Activated T-cell treated with anti-CD3 and anti-CD28 coated beads for 4 hours (primary cell): Measurements from ENCODE around the gene HERC2.

ENCODE experiments used
- DNase-seq: peaks from one replicate; pipeline ENCODE4 v3.0.0-alpha.2; 2020

The HERC2 gene

DNA sequence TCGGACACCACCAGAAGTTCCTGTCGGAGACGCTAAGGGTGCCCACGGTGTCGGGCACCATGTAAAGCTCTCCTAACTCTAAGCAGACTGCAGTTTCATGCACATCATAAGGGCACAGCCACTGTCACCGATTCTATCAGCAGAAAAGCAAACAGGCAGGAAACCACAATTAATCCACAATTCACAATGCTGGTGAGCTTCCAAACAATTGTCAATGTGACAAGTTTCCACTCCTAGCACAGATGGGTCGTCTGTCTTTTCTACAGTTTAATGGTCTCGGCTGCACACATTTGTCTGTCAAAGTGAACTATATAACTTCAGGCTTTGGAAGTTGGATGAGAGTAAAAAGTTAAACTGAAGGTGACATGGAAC is 214.1 kb downstream of the HERC2 start:
- DNase-seq: no peak

DNA sequence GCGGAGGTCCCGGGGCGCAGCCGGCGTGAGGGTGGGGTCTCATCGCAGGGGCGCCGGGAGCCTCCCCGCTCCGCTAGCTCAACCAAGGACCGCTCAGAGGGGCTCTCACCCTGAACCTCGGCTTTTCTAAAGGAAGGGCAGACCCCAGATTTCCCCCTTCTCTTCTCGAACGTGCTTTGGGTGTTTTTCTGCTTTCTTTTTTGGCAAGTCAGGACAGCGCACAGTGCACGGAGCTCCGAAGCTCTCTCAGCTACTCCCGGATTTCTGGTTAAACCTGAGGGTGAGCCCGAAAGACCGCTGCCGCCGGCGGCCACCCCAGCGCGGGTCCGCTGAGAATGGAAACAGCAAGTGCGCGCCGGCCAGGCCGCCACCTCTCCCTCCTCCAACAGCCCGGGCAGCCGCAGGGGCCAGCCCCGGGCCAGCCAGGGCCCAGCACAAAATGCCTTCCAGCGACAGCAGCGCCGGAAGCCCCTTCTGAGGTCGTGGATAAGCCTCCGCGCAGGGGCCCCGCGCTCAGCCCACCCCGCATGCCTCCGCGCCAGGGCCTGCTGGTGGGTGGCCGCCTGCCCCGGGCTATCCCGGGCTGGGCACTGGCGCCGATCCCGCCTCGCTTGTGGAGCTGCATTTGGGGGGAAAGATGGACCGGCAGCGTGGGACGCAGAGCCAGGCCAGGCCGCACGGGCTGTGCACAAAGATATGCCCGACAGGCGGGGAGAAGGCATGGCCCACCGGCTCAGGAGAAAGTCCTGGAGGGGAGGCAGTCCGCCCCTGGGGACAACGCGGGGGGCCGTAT is 214.7 kb downstream of the HERC2 start:
- DNase-seq: no peak

DNA sequence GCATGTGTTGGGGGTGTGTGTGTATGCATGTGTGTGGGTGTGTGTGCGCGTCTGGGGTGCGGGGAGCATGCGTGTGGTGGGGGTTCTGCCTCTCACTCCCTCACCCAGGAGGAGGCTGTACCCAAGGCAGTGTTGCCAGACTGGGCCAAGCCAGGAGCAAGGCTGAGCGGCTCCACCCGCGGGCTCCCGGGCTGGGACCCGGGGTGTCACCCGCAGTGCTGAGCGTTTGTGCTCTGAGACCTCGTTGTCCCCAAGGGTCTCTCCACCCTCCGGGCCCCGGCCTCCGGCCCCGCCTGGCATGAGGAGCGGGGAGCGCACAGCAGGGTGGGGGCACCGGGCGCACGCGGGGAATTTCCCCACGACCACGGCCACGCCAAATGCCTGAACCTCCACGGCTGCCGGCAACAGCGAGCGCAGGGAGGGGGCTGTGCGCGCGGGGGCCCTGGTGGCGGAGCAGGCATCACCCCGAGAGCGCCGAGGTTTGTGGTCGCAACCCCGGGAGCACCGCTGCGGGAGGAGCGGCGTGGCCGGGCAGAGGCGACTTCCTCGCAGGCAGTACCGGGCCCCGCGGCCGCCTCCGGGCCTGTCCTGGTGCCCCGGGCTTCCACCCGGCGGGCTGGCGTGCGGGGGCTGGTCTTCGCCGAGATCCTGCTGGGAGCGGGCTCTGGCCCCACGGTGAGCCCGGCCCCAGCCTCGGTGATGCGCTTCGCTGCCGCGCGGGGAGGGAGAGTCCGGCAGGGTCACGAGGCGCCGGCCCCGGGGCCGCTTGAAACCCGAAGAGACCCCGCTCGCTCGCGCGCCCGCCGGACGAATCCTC is 215.5 kb downstream of the HERC2 start:
- DNase-seq: peak; percentile 7

DNA sequence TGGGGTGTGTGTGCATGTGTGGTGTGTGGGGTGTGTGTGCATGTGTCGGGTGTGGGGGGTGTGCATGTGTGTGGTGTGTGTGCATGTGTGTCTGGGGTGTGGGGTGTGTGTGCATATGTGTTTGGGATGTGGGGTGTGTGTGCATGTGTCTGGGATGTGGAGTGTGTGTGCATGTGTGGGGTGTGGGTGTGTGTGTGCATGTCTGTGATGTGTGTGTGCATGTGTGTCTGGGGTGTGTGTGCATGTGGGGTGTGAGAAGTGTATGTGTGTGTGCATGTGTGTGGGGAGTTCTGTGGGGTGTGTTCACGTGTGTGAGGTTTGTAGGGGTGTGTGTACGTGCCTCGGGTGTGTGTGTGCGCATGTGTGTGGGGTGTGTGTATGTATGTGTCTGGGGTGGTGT is 216.2 kb downstream of the HERC2 start:
- no peak for DNase-seq

DNA sequence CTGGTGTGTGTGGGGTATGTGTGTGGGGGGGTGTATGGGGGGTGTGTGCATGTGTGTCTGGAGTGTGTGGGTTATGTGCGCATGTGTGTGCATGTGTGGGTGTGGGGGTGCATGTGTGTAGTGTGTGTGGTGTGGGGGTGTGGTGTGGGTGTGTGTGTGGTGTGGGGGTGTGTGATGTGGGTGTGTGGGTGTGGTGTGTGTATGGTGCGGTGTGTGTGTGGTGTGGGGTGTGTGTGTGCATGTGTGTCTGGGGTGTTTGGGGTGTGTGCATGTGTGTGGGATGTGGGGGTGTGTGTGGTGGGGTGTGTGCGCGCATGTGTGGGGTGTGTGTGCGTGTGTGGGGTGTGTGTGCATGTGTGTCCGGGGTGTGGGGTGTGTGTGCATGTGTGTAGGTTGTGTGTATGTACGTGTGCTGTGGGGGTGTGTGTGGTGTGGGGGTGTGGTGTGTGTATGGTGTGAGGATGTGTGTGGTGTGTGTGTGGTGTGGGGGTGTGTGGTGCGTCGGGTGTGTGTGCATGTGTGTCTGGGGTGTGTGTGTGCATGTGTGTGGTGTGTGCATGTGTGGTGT is 216.7 kb downstream of the HERC2 start:
- no peak for DNase-seq

DNA sequence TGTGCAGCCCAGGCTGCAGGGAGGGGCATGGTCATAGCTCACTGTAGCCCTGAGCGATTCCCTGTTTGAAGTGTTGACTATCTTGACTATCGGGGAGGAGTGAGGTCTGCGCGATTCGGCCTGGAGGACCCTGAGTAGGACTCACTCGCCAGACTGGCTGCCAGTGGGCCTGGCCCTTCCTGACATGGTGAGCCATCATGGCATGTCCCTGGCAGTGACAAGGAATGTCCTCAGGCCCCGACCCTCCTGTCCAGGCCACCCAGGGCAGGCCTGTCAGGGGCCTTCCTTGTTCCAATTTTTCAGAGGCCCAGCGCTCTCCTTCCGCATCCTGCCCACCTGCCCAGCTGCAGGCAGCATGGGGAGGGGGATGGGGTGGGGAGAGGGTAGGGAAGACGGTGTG is 217.7 kb downstream of the HERC2 start:
- no peak for DNase-seq

DNA sequence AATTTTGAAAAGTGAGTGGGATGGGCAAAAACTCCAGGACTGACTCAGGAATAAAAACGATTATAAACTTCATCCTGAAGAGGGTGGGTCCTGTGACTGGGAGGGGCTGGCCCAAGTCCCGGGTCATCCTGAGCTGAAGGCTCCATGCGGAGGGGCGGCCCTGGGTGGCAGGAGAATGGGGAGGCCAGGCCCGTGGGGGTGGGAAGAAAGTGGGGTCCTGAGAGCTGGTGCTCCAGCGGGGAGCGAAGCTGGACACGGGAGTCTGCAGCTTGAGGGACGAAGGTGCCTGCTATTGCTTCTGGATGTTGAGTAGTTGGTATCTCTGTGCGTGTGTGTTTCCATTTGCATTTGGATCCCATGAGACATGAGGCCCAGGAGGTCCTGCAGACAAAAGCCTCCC is 218.1 kb downstream of the HERC2 start:
- no peak for DNase-seq

DNA sequence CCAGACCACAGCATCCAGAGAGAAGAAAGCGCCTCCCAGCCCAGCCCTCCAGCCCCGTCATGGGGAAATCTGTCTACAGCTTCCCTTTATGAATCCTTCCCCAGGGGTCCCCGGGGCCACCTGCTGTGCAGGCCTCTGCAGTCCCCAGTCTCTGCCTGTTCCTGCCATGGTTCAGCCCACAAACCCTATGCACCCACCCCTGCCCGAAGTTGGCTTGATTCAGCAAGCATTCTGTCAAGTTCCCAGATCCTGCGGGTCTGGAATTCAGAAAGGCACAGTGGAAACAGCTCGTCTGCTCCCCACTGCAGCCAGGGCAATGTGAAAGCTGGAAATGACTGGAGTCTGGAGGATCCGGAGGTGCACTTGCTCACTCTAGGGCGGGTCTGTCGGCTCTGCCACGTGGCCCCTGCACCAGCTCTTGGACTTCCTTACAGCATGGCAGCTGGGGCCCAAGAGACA is 220.0 kb downstream of the HERC2 start:
- DNase-seq: no peak

DNA sequence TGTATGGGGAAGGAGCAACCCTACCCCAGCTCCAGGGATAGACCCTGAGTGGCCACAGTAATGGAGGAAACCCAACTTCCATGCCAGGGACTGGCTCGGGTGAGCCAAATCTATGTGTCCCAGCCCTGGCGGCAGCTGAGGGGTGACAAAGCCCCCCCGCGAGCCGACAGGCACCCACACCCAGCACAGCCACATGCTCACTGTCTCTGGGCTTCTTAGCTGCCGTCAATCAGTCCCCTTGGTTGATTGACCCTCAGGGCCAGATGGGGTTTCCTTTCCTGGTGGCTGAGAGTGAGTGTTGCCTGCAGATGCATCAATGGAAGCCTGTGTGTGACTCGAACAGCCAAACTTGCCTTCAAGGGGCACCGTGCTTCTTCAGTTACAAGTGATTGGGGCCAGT is 220.8 kb downstream of the HERC2 start:
- DNase-seq: no peak

DNA sequence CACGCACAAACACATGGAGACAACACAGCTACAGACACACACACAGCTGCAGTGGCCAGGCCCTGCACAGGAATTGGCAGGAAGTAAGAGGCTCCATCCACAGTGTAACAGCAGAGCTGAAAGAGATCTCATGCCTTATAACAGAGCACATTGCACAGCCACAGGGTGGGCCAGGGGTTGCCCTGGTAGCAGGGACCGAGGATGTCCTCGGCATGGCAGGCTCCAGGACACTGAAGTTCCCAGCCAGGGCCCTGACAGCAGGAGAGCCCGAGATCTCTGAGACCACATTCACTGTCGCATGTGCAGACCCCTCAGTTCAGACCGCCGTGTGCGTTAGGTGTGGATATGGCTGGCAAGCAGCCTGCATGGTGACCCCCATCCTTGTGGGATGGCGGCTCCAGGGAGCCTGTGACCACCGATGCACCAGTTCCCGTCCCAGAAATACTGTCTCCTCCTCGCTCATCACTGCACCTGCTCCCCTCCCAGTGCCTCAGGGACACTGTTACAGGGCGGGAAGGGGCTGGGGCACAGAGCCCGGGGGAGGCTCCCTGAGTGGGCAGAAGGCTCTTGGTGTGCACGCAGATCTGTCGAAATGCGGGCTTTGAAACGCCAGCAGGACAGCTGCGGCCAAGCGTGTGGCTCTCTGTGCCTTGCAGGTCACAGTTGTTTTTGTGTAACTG is 221.3 kb downstream of the HERC2 start:
- DNase-seq: no peak

DNA sequence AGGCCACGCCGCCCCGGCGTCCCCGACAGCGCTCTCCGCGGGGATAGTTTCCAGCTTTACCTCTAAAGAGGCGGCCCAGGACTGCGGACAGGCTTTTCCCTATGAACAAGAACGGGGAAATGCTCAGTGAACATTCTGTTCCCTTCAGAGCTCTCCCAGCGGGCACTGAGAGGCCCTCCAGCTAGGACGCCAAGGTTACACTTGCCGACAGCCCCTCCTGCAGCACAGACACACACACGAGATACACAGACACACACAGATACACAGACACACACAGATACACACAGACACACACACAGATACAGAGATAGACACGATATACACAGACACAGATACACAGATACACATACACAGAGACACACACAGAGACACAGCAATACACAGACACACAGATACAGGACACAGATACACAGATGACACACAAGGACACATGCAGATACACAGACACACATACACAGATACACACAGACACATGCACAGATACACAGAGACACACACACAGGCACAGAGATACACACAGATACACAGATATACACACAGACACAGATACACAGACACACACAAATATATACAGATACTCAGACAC is 222.3 kb downstream of the HERC2 start:
- DNase-seq: no peak

DNA sequence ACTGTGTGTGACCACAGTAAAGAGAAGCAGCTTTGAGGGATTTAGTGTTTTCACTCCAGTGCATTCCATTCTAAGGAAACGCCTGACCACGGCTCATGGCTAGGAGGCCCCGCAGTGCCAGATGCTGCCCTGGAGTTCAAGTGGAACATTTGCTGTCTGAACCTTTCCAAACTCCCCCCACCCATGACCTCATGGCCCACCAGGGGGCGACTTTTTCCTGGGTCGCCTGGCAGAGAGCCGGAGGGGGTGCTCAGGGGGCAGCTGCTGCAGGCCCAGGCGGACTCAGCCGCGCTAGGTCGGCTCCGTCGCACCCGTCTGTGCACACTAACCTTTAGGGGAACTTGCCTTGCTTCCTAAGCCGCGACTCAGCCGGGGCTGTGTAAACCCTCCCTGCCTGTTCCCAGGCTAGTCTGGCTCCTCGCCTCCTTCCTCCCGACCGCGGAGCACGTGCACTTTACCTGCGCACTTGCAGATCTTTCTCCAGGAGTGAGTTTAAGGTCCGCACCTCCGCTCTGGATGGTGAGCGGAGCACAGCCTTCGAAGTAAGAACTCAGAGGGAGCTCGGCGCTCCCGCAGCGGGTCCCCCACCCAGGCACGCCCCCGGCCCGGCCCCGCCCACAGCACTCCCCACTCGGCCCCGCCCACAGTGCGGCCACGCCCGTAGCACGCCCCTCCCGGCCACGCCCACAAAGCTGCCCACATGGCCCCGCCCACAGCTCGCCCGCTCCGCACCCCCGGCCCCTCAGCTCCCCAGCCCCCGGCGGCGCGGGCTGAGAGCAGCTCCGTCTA is 223.0 kb downstream of the HERC2 start, which contains the start of gene OCA2:
Gene OCA2, minus strand, starts transcription at position 550 of the 789 bp plus-strand sequence. CDS start 17,441 bp downstream, outside the sequence.
- DNase-seq: peak; percentile 62

DNA sequence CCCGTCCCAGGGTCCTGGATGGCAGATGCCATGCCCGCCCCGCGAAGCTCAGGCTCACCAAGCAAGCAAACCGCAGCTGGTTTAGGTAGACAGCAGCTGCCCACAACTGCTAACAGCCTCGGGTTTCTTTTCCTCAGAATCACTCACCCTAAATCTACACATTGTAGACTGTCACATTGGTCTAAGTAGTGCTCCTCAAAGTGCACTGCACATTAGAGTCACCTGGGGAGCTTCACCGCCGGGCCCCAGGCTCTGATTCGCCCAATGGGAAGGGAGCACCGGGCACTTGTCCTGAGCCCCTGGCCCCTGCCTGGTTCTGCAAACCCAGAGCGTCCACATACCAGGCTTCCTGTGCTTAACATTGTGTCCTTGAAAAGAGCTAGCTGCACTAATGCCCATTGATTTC is 223.6 kb downstream of the HERC2 start:
- no peak for DNase-seq

DNA sequence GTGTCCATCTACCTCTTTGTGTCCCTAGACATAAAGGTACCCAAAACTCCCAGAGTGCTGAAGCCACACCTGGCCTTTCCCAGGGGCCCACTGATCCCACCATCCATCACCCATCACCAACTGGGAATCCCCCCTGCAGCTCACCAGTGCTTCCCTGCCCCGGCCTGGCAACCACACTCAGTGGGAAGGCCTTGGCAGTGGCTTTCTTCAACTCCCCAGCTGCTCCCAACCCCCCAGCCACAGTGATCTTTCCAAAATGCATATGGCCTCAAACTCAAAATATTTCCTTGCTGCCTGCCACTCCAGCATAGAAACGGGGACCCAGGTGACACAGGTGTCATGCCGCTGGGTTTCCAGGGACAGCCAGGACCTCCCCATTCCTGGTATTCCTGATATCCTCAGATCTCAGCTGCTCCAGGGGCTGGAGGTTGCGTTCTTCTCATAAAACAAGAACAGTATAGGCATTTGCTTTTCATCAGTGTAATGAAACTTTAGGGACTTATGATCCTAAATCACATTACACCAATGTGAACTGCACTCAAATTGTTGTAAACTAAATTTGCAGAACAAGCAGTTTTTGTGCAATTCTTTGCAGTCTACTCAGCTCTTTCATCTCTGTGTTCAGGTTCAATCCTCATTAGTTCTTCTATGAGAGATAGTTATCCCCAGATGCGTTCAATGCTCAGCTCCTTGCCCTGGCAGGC is 224.2 kb downstream of the HERC2 start:
- no peak for DNase-seq

DNA sequence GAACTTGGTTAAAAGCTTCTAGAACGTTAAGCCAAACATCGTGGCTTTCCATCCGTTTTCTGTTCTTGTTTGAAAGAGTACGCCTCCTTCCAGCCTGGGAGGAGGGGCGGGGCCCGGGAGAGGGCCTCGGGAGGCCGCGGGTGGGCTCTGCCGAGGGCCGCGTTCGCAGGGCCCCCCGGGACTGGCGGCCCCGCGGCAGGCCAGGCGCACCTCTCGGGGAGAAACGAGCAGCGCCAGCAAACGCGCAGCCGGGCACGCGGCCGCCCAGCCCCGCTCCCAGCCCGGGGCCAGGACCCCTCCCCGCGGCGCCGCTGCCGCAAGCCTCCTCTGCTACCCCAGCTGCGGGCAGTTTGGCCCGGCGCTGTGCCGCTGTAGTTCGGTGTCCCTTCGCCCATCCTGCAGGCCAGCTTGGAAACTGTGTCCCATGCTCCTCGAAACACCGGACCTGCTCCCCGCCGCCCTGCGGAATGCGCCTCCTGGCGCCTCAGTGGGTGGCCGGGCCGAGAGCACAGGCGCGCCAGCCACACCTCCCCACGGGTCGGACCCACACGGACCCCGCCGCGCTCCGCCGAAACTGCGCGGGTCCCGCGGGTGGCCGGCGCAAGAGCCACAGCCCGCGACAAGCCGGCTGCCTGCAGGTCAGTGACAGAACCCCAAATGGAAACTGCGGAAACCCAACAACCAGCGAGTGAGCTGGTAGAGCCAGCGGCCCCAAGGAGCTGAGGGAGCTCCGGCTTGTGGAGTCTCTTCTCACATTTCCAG is 225.1 kb downstream of the HERC2 start:
- DNase-seq: no peak

DNA sequence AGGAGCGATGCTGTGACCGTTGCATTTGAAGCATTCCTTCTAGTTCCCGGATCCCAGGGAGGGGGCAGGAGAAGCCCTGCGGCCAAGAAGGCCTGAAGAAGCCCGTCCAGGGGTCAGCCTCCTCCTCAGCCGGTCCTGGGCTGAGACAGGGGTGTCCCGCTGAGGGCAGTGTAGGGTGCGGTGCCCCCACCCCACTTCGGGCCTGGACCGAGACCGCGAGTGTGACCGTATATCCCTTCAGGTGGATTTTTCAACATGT is 225.6 kb downstream of the HERC2 start:
- no peak for DNase-seq

DNA sequence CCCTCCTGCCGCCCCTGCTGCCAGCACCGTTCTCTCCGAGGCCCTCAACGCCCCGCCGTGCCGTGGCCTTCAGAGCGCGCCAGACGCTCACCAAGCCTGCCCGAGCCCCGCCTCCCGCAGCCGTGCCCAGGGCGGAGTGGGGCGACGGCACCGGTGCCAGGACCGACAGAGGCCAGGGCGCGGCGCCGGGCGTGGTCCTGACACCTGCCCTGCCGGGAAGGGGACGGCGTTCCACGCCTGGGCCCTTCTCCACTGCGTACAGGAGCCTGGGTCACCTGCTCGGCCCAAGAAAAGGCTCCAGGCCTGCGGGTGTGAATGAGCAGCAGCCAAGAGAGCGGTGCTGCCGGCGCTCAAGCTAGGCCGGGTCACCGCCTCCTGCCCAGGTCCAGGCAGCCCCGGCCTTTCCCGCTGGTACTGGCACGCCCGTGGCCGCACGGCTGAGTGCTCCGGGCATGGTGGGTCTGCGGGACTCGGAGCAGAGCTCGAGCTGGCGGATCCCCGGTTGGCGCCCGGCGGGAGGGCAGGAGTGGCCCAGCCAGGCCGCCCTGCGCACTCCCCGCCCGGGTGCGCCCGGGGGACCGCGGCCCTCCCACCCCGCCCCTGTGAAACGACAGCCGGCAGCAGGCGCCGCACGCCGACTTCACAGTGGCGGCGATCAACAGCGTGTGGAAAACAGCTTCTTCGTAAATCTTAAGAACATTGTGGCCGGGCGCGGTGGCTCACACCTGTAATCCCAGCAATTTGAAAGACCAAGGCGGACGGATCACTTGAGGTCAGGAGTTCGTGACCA is 227.1 kb downstream of the HERC2 start:
- DNase-seq: peak; percentile 24

DNA sequence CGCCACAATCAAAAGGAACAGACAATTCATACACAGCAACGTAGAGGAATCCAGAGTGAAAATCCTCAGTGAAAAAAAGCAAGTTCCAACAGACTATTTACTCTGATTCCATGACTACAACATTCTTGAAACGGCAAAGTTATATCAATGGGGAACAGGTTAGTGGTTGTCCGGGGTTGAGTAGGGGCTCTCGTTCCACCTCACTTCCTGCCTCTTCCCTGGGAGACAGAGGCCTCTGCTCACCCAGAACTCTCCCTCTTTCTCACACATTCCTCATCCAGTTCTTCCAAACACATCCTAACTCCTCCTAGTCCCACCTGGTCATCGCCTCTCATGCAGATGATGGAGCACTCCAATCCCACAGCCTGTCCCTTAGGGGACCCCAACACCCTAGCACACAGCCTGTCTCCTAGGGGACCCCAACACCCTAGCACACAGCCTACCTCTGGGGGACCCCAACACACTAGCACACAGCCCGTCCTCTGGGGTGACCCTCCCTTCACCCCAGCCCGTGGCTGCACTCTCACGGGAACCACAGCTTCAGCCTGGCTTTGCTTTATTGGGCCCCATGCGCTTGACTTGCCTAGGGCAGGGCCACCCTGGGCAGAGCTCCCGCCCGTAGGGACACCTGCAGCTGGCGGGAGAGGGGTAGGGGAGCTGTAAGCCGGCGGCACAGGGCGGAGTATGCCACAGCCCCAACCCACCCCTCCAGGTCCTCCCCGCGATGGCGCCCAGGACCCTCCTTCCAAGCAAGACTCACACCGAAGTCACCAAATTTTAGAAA is 228.0 kb downstream of the HERC2 start:
- DNase-seq: no peak

DNA sequence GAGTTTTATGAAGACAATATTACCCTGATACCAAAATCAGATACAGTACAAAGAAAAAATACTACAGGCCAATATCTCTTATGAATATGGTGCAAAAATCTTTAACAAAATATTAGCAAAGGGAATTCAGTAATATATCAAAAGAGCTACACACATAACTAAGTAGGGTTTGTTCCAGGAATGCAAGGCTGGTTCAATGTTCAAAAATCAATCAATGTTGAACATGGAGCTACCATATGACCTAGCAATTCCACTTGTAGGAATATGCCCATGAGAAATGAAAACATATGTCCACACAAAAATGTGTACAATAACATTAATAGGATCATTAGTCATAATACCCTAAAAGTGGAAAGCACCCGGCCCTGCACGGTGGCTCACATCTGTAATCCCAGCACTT is 230.7 kb downstream of the HERC2 start:
- DNase-seq: no peak
